Calu3 (cell line): ENCODE measurements around the gene MAP3K14. TPM values are rescaled to one million over a fixed set of nuclear protein-coding genes. Genes with fewer than 3 reads are reported as not detected.

ENCODE experiments used
- BruUV-seq: library from RNA; stranded (reverse); fragments of 400-500 nt; replicated peaks from 2 replicates; lab custom pipeline; 2021; lab: Mats Ljungman, UMichigan
- CTCF ChIA-PET: fragments of 300-600 bp; sonication (Branson Sonifier 250); formaldehyde crosslinking; loops from one replicate; lab custom pipeline; 2022; ENCODE audit warnings: antibody characterized with exemption; lab: Charles Lee
- DNase-seq: peaks from one replicate; pipeline ENCODE4 v3.0.0; 2022
- H3K27ac Mint-ChIP-seq: one replicate; pipeline ENCODE4 v1.8.0; 2022; ENCODE audit warnings: mixed read lengths; ENCODE audit not compliant: unreplicated experiment
- H3K27me3 Mint-ChIP-seq: one replicate; pipeline ENCODE4 v1.8.0; 2022; ENCODE audit warnings: mixed read lengths; ENCODE audit not compliant: unreplicated experiment
- H3K36me3 Mint-ChIP-seq: one replicate; pipeline ENCODE4 v1.8.0; 2022; ENCODE audit warnings: mild to moderate bottlenecking, moderate library complexity, mixed read lengths; ENCODE audit not compliant: insufficient read depth, unreplicated experiment
- H3K4me1 Mint-ChIP-seq: one replicate; pipeline ENCODE4 v1.8.0; 2022; ENCODE audit warnings: mild to moderate bottlenecking, low read depth, mixed read lengths; ENCODE audit not compliant: unreplicated experiment
- H3K4me3 Mint-ChIP-seq: one replicate; pipeline ENCODE4 v1.8.0; 2022; ENCODE audit warnings: mild to moderate bottlenecking, low read depth, moderate library complexity, mixed read lengths; ENCODE audit not compliant: unreplicated experiment
- H3K9me3 Mint-ChIP-seq: one replicate; pipeline ENCODE4 v1.8.0; 2022; ENCODE audit warnings: low read depth, mixed read lengths; ENCODE audit not compliant: unreplicated experiment
- CTCF ChIP-seq: fragments of 200-600 bp; IDR thresholded peaks from one replicate; pipeline ENCODE4 v1.8.0; 2022; ENCODE audit warnings: antibody characterized with exemption; ENCODE audit not compliant: unreplicated experiment
- intact Hi-C: fragments of 100-400 bp; cut with micrococcal nuclease; formaldehyde crosslinking; loops from one replicate; pipeline ENCODE4 v1.10.0; 2022; ENCODE audit not compliant: unreplicated experiment
- total RNA-seq: library from RNA; stranded (reverse); gene quantifications from 2 replicates; pipeline ENCODE4 v1.2.3, GENCODE V29; 2022

MAP3K14 gene
- total RNA-seq, 1 experiment from 2014 or later, result 26.7 TPM

GRCh38 chr17:45291171-45291805 lies 25.5 kb downstream of the MAP3K14 start:
- no peak for DNase-seq
- Mint-ChIP-seq H3K36me3 (peaks cover 58% of the 10 kb centered on the region), H3K4me3 (no peak overlapping the region), H3K27me3 (no peaks in the 10 kb centered on the region), H3K4me1 (peaks cover 58% of the 10 kb centered on the region), H3K9me3 (no peaks in the 10 kb centered on the region), H3K27ac (no peak overlapping the region)
- BruUV-seq, result no TSS peak
- intact Hi-C loops, result no loop called here
- no peak for TF ChIP-seq CTCF
- CTCF ChIA-PET, result interaction anchor here (0.9 to 4.0 kb wide), 2 partner anchors 20 to 26 kb away, joined by 3 to 32 read pairs; partner anchors contain the start of gene MAP3K14

- no peaks in the 10 kb centered on the region for H3K27me3 Mint-ChIP-seq
- no peak for DNase-seq
- H3K9me3 Mint-ChIP-seq, result no peaks in the 10 kb centered on the region
- intact Hi-C loops, result no loop called here
- BruUV-seq, result no TSS peak
- H3K4me1 Mint-ChIP-seq, result peaks cover 48% of the 10 kb centered on the region
- no peak overlapping the region for H3K27ac Mint-ChIP-seq
- no peak overlapping the region for H3K4me3 Mint-ChIP-seq
- peaks cover 65% of the 10 kb centered on the region for H3K36me3 Mint-ChIP-seq
- no peak for TF ChIP-seq CTCF
- CTCF ChIA-PET, result interaction anchor here (0.9 kb wide), 1 partner anchor 27 kb away, joined by 3 read pairs; the partner anchor contains the start of gene MAP3K14
These were observed 26.5 kb downstream of the MAP3K14 start for GRCh38 chr17:45290269-45290765.

GRCh38 chr17:45289301-45290268 lies 27.2 kb downstream of the MAP3K14 start:
- Mint-ChIP-seq H3K4me1 (peaks cover 41% of the 10 kb centered on the region), H3K36me3 (peaks cover 69% of the 10 kb centered on the region), H3K27me3 (no peaks in the 10 kb centered on the region), H3K4me3 (no peak overlapping the region), H3K27ac (no peak overlapping the region), H3K9me3 (no peaks in the 10 kb centered on the region)
- TF ChIP-seq CTCF, result no peak
- no TSS peak for BruUV-seq
- no peak for DNase-seq
- intact Hi-C loops, result no loop called here
- CTCF ChIA-PET, result no interaction called here

- H3K27ac Mint-ChIP-seq, result no peak overlapping the region
- BruUV-seq, result no TSS peak
- intact Hi-C loops, result no loop called here
- H3K4me1 Mint-ChIP-seq, result peaks cover 33% of the 10 kb centered on the region
- no peak for TF ChIP-seq CTCF
- peaks cover 72% of the 10 kb centered on the region for H3K36me3 Mint-ChIP-seq
- H3K27me3 Mint-ChIP-seq, result no peaks in the 10 kb centered on the region
- DNase-seq, result no peak
- no peak overlapping the region for H3K4me3 Mint-ChIP-seq
- H3K9me3 Mint-ChIP-seq, result no peaks in the 10 kb centered on the region
- CTCF ChIA-PET, result interaction anchor here (1.7 kb wide), 1 partner anchor 96 kb away, joined by 4 read pairs; no protein-coding TSS in a partner anchor
These were observed 28.0 kb downstream of the MAP3K14 start for GRCh38 chr17:45288825-45289224.
